Measurements from ENCODE around the gene SEMA5A.
"Not testable (repeated sequence)": the region's sequence is repeated elsewhere in the genome, so short reads cannot be mapped to it uniquely, and the experiment has no call there.

Gene SEMA5A

DNA sequence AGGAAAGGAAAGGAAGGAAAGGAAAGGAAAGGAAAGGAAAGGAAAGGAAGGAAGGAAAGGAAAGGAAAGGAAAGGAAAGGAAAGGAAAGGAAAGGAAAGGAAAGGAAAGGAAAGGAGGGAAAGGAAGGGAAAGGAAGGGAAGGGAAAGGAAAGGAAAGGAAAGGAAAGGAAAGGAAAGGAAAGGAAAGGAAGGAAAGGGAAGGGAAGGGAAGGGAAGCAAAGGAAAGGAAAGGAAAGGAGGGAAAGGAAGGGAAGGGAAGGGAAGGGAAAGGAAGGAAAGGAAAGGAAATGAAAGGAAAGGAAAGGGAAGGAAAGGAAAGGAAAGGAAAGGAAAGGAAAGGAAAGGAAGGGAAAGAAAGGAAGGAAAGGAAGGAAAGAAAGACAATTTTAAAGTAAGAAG, 192.8 kb downstream of the SEMA5A start:
- DNase-seq: not testable (repeated sequence)

DNA sequence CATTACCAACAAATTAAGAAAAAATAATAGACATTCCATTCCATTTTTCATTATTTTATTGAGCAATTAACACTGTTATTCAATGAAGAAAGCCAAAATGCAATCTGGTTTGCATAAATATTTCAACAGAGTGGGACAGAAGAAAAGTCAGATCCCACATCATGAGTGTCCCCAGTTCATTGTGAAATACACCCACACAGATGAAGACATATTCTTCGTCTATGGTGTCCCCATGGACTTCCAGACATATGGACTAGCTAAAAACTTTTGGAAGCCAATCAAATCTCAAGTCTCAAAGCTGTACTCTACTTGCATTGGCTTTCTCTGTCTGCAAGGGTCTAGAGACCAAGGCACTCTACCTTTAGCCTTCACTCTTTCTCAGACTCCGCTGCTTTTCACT, 194.3 kb downstream of the SEMA5A start:
- DNase-seq: no peak

DNA sequence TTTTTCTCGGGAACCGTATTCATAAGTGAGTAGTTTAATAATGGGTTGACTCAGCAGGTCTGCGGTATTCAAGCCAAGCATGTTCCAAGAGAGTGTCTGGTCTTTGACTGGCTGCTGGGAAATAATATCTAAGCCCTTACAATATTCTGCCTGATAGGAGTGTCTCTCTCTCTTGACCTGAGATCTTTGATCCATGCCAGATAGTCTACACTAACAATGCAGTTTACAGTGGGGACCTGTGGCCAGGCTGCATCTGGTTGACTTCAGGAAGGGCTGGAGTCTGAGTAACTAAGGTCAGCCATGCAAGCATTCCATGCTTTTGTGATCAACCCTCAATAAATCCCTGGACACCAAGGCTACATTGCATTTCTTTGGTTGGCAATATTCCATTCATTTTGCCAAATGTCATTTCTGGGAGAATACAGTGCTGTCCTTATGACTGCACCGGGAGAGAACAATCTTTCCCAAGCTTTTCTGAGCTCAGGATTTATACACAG, 195.5 kb downstream of the SEMA5A start:
- no peak for DNase-seq

DNA sequence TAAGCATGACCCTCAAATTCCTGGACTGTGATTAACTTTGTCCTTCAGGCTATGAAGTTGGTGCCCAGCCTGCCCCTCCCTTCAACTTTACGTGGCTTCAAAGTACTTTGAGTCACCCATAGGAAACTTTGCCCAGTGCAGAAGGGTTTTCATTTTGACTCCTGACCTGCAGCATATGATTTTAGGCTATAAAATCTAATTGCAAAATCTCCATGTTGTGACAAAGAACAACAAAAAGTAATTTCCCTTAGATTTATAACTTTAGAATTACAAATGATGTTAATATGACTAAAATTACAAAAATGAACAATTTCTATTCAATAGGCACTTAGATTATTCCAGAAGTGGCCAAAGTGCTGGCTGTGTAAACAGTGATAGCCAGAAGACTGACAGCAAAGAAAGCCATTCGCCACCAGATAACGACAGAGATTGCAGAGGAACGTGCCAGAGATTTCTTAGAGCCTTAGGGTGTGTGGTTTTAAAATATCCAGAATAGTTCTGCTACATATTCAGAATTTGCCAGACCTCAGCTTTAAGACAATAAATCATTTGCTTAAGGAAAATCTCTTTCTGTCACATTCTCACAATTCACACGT, 197.4 kb downstream of the SEMA5A start:
- DNase-seq: no peak

DNA sequence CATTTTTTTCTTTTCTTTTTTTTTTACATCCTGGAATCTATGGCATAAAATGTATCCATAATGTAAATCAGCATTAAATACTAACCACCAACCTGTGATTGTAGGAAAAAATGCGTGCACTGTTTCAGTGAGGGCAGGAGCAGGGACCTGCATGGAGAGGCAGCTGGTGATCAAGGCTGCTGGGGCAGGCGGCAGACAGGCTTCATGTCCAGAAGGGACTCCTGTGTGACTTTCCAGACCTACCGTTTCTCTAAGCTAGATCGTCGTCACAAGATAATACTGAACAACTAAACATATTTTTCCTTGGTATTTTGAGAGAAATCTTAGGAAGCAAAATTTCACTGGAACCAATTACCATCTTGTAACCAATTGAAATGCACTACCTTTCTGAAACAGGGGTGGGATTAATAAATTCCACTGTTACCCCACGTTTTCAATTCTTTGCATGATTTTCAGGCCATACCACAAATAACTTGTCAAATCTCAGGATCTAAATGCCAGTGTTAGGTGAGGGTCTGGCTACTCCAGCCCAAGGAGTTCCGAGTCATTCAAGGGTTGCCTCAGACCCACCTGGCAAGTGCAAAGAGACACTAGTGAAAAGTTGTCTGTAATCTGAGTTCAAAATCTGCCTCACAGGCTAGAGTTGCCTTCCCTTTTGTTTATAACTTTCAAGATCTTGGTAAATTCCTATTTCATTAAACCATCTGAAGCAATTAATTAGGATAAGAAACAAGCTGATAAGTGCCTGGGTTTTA, 198.2 kb downstream of the SEMA5A start:
- DNase-seq: no peak

DNA sequence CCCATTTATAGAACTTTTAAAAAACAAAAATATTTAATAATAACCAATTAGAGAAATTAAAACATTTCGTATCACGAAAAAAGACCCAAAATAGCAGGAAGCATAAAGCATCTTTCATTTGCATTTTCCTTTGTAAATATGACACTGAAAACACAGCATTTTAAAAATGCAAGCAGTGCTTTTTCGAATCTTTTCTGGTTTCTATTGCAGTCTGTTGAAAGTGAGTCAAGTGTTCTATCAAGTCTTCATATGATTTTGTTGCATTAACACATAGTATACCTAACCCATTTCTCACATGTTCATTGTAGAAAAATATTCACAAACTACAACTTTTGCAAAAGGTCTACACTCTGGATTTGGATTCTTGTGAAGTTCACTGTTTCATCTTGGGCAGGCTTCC, 198.8 kb downstream of the SEMA5A start:
- DNase-seq: no peak

DNA sequence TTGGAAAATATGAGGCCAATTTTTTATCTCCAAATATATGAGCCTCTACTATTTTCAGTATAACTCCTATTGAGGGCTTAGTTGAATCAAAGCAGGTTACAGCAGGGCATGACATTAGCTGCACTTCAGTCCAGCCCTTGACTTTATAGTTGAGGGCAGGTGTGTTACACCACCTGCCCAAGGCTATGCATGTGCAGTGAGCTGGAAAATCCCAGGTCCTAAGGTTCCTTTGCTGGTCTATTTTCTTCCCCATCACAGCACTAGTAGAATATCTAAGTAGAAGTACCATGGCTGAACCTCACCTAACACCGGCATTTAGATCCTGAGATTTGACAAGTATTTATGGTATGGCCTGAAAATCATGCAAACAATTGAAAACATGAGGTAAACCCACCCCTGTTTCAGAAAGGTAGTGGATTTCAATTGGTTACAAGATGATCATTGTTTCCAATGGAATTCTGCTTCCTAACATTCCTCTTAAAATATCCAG, 201.1 kb downstream of the SEMA5A start:
- no peak for DNase-seq

DNA sequence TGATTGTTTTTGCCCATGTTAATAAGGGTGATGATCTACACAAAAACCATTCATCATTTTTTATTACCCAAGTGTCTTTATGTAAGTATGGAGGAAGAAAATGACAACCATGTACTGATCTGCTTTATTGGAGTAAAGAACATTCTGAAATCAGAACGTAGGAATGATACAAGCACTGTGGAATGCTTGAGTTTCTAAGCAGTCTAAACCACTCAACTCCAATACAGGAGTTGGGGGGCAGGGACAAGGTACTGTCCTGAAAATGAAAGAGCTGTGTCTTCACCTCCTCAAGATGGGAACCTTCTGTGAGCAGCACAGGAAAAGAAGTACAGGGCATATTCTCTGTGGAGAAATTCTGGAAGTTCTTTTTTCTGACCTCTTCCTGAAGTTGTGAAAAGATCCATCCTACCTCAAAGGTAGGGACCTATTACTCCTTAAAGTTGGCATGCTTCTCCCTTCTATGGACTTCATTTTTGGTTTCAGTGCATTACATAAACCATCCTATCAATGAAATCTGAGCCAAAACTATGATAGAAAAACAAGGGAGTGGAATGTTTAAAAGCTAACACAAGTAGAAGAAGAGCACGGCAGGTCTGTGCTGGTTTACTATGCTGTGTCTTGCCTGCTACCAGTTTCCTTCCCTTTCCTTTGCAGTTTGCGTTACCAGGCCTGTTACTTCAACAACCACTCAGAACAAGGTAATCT, 202.6 kb downstream of the SEMA5A start:
- DNase-seq: no peak

DNA sequence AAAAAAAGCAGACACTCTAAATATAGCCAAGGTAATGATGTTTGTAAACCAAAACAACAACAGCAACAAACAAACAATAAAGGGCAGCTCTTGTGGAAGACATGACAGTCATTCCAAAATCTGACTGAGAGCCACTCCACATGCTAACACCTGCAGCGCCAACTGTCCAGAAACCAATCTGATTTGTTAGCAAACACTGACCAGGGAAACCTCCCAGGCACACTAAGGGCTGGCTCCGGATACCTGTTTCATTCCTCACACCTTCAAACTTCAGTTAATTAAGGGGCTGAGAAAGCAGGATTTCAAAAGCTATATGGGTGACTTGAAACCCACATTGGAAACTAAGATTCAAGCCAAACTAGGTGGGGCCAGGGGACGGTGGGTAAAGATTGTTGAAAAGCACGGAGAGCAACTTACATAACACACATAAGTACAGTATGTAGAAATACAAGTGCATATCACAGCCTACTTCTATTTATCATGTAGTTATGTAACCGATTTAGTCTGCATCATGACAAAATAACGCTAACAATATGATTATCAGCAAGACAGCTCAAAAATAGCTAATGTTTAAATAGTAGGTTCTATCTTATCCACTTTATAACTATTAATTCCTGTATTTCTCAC, 203.6 kb downstream of the SEMA5A start:
- DNase-seq: no peak

DNA sequence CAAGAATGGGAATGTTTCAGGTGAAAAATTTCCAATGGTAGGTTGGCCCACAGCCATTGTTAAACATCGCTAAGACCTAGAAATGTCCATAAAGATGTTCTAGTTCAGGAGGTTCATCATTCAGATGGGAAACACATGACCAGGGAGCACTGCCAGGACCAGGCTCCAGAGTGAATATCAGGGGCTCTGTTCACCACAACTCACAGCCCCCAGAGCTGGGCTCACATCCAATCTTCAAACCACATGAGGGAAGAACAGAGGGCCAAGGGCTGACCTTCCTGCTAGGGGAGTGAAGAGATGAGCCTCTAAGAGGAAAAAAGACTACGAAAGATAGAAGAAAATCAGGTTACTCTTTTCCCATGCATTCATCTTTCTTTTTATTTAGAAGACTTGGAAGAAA, 205.8 kb downstream of the SEMA5A start:
- DNase-seq: no peak

DNA sequence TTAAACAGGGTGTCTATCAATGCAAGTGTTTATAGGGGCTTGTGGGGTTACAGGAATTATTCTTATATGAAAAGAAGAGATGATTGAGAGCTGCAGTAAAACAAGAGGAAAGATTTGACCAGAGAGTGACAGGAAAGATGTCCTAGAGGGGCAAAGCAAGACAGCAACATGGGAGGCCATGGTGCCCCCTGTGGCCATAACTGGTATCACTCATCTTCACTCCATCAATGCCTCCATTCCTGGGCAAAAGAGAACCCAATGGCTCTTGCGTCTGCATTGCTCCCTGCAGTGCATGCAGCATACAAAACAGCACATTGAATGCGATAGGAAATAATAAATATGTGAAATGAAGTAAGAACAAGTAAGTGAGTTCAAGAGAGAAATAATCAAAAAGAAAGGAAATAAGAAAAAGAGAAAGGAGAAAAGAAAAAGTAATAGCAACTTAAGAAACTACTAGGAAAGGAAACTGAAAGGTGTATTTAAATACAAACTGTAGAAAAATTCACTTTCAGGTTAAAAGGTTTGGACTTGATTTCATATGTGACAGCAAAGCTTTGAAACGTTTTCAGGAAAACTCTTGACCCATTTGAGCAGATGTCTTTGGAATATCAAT, 206.6 kb downstream of the SEMA5A start:
- no peak for DNase-seq

DNA sequence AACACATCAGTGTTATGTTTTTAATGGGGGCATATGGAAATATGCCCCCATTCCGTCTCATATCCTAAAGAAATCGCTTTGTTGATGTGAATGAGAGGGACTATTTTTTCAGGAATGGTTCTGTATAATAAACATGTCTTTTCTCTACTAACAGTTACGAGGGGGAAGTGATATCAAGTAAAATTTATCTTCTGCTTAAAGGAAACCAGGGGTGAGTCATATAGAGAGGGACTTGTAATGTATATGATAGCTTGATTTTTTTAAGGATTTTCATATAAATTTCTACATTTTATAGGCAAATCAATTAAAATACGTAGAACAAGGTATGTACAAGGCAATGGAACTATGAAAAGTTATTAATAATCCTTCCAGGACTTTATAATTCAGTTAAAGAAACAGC, 207.1 kb downstream of the SEMA5A start:
- DNase-seq: no peak

DNA sequence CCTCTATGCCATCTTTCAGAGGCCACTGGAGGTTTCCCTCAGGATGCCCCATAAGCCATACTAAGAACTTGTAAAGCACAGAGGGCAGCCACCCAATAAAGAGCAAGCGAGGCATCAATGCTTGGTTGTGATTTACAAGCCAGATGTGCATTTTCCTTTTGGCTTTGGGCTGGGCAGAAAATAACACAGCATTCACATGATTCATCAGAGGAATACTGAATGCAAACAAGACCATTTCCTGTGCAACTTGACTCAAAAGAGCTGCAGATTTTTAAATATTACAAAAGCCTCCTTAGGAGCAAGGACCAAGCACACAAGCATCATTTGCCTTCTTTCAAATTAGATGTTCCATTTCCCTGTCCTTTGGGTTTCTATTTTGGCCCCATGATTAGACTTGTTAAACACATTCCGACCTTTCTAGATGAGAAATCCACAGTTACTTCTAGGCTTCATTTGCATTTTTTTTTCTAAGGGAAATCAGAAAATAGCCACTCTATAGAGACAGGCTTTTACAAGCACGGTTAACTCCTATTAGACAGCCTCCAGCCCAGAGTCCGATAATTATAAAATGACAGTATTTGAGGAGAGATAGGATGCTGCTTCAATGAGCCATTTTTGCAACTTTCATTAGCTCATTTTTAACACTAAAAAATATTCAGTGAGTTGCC, 207.8 kb downstream of the SEMA5A start:
- no peak for DNase-seq

DNA sequence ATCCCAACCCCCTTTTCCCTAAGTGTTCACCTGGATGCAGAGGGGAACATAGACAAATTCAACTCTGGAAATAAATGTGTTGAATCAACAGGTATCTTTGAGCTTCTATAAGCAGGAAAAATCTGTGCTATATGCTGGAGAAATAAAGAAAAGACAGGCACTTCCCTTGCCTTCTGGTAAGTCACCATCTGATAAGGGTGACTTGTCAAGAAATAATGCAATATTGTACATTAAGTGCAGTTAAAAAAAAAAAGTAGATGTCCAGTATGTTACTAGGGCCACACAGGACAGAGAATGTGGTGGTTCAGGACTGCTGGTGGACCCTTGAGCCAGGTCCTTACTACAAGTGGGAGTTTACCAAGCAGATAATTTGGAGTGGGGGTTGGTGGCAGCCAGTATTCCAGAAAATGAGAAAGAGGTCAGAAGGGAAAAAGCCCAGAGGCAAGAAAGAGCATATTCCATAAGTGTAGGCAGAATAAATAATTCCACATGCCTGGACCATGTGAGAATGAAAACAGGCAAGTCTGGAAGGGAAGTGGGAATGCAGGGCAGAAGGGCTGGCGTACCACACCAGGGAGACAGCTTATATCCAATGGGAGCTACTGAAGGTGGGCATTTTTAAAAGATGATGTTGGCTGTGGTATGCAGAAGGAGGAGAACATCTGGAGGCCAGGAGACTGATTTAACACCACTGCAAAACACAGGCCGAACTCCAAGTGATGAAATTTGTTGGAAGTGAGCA, 209.9 kb downstream of the SEMA5A start:
- DNase-seq: no peak

DNA sequence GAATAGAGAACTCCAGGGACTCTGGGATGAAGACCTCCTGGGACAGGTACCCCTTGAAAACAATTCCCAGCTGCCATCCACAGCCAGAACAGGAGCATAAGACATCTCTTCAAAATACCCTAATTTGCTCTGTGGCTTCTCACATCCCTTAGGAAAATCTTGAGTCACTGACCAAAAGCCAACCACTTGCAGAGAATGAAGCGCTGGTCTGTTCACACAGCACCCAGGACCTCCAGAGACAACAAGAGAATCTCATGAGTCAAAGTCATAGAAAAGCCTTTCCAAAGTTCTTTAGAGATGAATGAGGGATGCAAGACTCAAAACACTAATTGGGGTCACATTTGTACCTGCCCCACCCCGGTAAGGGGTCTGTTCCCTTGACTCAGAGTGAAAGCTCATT, 210.6 kb downstream of the SEMA5A start:
- DNase-seq: no peak

DNA sequence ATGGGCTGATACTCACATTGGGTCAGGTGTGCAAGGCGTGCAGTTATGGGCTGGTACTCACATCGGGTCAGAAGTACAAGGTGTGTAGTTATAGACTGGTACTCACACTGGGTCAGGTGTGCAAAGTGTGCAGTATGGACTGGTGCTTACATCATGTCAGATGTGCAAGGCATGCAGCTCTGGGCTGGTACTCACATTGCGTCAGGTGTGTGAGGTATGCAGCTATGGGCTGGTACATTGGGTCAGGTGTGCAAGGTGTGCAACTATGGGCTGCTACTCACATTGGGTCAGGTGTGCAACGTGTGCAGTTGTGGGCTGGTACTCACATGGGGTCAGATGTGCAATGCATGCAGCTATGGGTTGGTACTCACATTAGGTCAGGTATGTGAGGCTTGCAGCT, 213.8 kb downstream of the SEMA5A start:
- DNase-seq: no peak

DNA sequence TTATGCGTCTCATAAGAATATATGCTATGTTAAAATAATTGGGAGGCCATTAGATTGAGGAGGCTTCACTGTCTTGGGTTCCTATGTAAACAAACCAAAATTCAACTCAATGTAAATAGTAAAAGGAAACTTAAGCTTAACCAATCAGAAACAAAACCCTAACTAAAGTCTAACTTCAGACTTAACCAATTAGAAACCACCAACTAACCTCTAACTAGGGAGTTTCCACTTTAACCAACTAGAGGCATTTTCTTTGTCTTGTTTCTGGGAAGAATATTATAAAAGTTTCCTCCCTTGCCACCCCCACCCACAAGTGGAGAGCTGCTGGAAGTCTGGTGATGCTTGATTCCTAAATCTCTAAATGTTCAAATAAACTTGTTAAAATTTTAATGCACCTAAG, 214.5 kb downstream of the SEMA5A start:
- DNase-seq: no peak

DNA sequence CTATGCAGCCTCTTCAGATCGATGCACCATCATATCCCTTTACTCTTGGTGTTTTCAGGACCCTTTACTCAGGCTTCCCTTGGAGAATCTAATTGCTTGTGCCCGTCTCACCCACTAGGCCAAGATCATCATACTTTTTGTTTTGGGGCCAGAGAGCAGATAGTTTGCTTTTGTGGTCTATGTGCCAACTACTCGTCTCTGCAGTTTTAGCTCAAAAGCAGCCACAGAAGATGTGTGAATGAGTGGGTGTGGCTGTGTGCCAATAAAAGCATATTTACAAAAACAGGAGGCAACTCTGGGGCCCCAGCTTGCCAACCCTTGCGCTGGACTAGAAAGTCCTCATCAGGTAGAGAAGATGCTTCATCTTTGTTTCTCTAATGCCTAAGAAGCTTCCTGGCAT, 216.8 kb downstream of the SEMA5A start:
- no peak for DNase-seq

DNA sequence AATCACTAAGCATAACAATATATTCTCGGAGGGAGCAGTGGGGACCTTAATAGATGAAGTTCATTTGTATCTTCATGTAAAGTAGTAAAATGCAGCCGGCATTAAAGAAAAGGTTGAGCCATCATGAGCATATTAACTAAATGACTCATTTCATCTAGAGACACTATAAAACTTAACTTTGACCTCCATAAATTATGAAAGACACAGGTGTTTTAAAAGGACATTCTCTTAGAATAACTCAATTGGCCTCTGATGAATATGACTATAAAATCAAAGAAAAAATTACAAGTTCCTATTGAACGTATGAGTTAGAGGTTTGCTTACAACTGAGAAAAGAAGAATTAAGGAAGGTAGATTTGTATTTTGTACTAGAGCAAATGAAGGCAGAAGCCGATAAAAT, 220.3 kb downstream of the SEMA5A start:
- DNase-seq: no peak

DNA sequence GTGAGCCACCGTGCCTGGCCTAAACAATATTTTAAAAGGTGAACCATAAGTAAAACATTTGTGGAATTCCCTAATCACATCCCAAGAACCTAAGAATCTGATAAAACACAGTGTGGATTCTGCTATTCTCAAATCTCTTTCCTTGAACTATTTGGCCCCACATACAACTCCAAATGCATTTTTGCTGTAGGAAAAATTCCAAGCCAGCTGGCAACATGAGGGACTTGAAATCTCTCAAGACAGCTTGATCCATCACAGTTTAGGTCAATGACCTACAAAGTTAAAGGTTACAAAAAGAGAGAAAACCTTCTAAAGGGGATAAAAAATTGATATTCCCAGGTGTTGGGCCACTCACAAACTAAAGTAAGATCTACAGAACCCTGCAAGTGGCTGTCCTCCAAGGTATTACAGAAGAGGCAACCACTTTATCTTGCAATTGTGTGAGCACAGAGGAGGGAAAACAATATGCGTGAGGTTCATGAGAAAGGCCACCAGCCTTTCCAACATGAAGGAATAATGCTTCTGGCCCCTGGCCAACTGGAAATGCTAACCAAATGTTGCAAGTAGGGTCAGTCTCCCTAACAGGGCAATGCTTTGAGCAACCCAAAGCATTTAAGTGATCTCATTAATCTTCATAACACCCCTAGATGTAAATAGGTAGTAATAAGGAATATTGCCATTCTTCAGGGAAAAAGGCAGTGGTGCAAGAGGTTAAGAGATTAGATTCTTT, 221.4 kb downstream of the SEMA5A start:
- no peak for DNase-seq

DNA sequence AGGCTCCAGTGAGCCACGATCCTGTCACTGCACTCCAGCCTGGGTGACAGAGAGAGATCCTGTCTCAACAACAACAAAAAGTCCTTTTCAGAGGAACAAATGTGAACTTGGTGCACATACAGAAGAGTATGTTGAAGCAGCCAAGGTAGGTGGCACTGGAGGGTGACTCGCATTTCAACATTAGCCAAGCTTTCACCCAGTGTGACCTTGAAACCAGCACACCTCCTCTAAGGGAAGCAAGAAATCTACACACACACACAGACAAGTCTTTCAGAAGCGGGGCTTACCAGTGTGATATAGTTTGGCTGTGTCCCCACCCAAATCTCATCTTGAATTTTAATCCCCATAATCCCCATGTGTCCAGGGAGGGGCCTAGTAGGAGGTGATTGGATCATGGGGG, 225.2 kb downstream of the SEMA5A start:
- DNase-seq: no peak

Measured in activated effector memory CD4-positive, alpha-beta T cell treated with anti-CD3 and anti-CD28 coated beads, Interleukin-2, amount 50 U/mL, for 16 hours (primary cell).